Spleen (tissue), 11 donors: Measurements from ENCODE around the gene ABCC12. TPM values are rescaled to one million over a fixed set of nuclear protein-coding genes. Genes with fewer than 3 reads are reported as not detected.

ENCODE experiments used
- DNase-seq: peaks from one replicate; pipeline ENCODE4 v3.0.0-alpha.2; 2020
- H3K27ac ChIP-seq, 8 donors: fragments of 200-600 bp; sonication (generic) in 7 of 8; 1 replicate in 4 of 8; 2 replicates in 4 of 8; pipeline versions ENCODE4 v1.5.0 to v1.8.0; 2016 to 2021; ENCODE audit warnings: inconsistent platforms in 4 of 8, mild to moderate bottlenecking in 4 of 8, moderate library complexity in 1 of 8
- H3K27me3 ChIP-seq, 7 donors: fragments of 200-600 bp; sonication (generic) in 6 of 7; replicated peaks in 1 of 7; 1 replicate in 4 of 7; 2 replicates in 3 of 7; pipeline versions ENCODE4 v1.5.0 to v1.8.0; 2016 to 2021; ENCODE audit warnings: inconsistent platforms in 3 of 7, mild to moderate bottlenecking in 1 of 7
- H3K36me3 ChIP-seq, 6 donors: fragments of 200-600 bp; sonication (generic) in 5 of 6; 1 replicate in 4 of 6; 2 replicates in 2 of 6; pipeline versions ENCODE4 v1.5.0 to v1.8.0; 2016 to 2021; ENCODE audit warnings: inconsistent platforms in 2 of 6
- H3K4me1 ChIP-seq, 6 donors: fragments of 200-600 bp; sonication (generic) in 5 of 6; 1 replicate in 3 of 6; 2 replicates in 3 of 6; pipeline versions ENCODE4 v1.5.0 to v1.8.0; 2016 to 2021; ENCODE audit warnings: inconsistent platforms in 3 of 6
- H3K4me3 ChIP-seq, 8 donors: fragments of 200-600 bp; sonication (generic) in 7 of 8; 1 replicate in 4 of 8; 2 replicates in 4 of 8; pipeline versions ENCODE4 v1.5.0 to v1.8.0; 2016 to 2021; ENCODE audit warnings: inconsistent platforms in 4 of 8, mild to moderate bottlenecking in 4 of 8, moderate library complexity in 2 of 8
- H3K9me3 ChIP-seq, 8 donors: fragments of 200-600 bp; sonication (generic) in 7 of 8; 1 replicate in 4 of 8; 2 replicates in 4 of 8; pipeline versions ENCODE4 v1.5.0 to v1.8.0; 2016 to 2021; ENCODE audit warnings: inconsistent platforms in 4 of 8
- POLR2A ChIP-seq, 3 donors: fragments of 450-650 bp; IDR thresholded peaks; one replicate each; pipeline ENCODE4 v1.5.1; 2017; ENCODE audit warnings: antibody characterized with exemption in 3 of 3, mild to moderate bottlenecking in 1 of 3
- POLR2AphosphoS5 ChIP-seq, 3 donors: sonication (generic); formaldehyde crosslinking; IDR thresholded peaks; one replicate each; pipeline ENCODE4 v1.5.1; 2017; ENCODE audit warnings: antibody characterized with exemption in 3 of 3
- WGBS, 5 donors: extraction: QIAGEN DNeasy Blood & Tissue Kit in 3 of 5; methylation state at CpG; one replicate each; pipeline versions ENCODE4 v1.1.5 to v1.1.7; 2013 to 2018; 5-methylcytosine and 5-hydroxymethylcytosine counted together
- intact Hi-C: fragments of 100-400 bp; cut with DNase I; formaldehyde crosslinking; loops from one replicate; pipeline ENCODE4 v1.15.0; 2023; ENCODE audit warnings: low total_unique reads
- polyA plus RNA-seq, 3 donors: library from polyadenylated mRNA; stranded (reverse); fragments of 200-250 nt; gene quantifications; one replicate each; pipeline ENCODE4 v1.2.1, GENCODE V29; 2013
- total RNA-seq, 7 donors: library from RNA; depleted of rRNA in 3 of 7; stranded (reverse); fragments of >200 nt in 3 of 7; fragmentation: NEBNext Ultra II Directional in 4 of 7; extraction: Animal tissue kit (Norgen Biotek cat#: 25700) in 4 of 7; gene quantifications; one replicate each; pipeline versions ENCODE4 v1.1.0 to v1.2.1, GENCODE V29; 2016 to 2021
- TF ChIP-seq, protein P1 (sequence below), 11 experiments: fragments of 200-600 bp in 7 of 11; fragments of 450-650 bp in 4 of 11; sonication (generic) in 4 of 11; IDR thresholded peaks in 8 of 11; conservative IDR thresholded peaks in 3 of 11; 1 replicate in 7 of 11; 2 replicates in 4 of 11; pipeline versions ENCODE4 v1.4.0 to v1.8.0; 2016 to 2021; ENCODE audit warnings: antibody characterized with exemption in 11 of 11, inconsistent platforms in 4 of 11, mild to moderate bottlenecking in 1 of 11
- donor health status: healthy with polysubstance abuse.
- donor health status: DM: no; HTN: no; CAD: no; lungs with moderate emphysema.
- donor health status: DM: no; HTN: no; CAD: no.
- donor health status: Bipolar disorder and iron deficiency.
- donor health status: healthy.
- donor health status: DM: no; HTN: no; CAD: no.
- donor health status: DM: yes; HTN: yes; CAD: no.

The ABCC12 gene
- total and polyA plus RNA-seq, 10 donors: not detected

DNA sequence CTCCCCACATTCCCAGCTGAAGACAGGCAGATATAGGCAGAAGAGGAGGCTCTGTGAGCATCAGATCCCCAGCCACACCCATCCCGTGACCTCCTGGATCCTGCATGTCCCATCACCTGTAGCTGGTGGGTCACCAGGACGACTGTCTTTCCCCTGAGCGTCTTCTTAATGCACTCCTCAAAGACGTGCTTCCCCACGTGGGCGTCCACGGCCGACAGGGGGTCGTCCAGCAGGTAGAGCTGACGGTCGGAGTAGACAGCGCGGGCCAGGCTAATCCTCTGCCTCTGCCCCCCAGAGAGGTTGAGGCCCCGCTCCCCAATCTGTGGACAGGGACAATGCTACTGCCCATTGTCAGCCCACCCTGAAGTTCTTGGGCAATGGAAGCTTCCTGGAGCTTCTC is 40.5 kb downstream of the ABCC12 start:
- WGBS, 5 donors: 81 to 94% (median 89%) methylated on average over 6 to 14 of the region's 14 CpGs
- Histone ChIP-seq H3K27ac (no peak overlapping the region), H3K4me3 (no peak overlapping the region), H3K27me3 (peaks cover 0 to 24% (median 0%) of the 10 kb centered on the region in 7 donors), H3K4me1 (no peaks in the 10 kb centered on the region), H3K9me3 (no peaks in the 10 kb centered on the region), H3K36me3 (no peaks in the 10 kb centered on the region)
- no peak for DNase-seq
- no peak for TF ChIP-seq POLR2AphosphoS5 (IDR thresholded peaks at IDR 0.05)
- TF ChIP-seq POLR2A (IDR thresholded peaks at IDR 0.05): no peak
- TF ChIP-seq, protein P1, sequence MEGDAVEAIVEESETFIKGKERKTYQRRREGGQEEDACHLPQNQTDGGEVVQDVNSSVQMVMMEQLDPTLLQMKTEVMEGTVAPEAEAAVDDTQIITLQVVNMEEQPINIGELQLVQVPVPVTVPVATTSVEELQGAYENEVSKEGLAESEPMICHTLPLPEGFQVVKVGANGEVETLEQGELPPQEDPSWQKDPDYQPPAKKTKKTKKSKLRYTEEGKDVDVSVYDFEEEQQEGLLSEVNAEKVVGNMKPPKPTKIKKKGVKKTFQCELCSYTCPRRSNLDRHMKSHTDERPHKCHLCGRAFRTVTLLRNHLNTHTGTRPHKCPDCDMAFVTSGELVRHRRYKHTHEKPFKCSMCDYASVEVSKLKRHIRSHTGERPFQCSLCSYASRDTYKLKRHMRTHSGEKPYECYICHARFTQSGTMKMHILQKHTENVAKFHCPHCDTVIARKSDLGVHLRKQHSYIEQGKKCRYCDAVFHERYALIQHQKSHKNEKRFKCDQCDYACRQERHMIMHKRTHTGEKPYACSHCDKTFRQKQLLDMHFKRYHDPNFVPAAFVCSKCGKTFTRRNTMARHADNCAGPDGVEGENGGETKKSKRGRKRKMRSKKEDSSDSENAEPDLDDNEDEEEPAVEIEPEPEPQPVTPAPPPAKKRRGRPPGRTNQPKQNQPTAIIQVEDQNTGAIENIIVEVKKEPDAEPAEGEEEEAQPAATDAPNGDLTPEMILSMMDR (IDR thresholded peaks at IDR 0.05 in 8 of 11, conservative IDR thresholded peaks at IDR 0.05 in 3 of 11): no peak
- intact Hi-C loops: no loop called here

DNA sequence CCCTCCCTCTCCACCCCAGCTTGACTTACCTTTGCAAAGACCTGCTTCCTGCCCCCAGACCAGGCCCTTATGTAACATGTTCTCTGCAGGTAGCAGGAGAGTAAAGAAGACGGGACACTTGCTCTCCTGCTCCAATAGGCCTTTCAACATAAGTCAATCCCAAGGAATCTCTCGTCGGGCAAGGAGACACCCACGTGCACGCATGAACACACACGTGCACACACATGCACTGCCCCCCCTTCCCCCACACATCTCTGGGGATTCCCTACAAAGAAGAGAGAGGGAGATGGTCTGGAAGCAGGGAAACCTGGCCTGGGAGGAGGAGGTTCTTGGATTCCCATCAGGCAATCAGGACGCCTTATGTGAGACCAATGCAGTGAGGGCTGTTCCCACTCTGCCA is 41.4 kb downstream of the ABCC12 start:
- 76 to 92% (median 85%) methylated on average over 7 of the region's 7 CpGs for WGBS, 5 donors
- TF ChIP-seq POLR2AphosphoS5 (IDR thresholded peaks at IDR 0.05) (no peak), POLR2A (IDR thresholded peaks at IDR 0.05) (no peak)
- TF ChIP-seq, protein P1 (IDR thresholded peaks at IDR 0.05 in 8 of 11, conservative IDR thresholded peaks at IDR 0.05 in 3 of 11): no peak
- Histone ChIP-seq H3K27me3 (peaks cover 0 to 24% (median 0%) of the 10 kb centered on the region in 7 donors), H3K27ac (no peak overlapping the region), H3K9me3 (no peaks in the 10 kb centered on the region), H3K36me3 (no peaks in the 10 kb centered on the region), H3K4me1 (no peaks in the 10 kb centered on the region), H3K4me3 (no peak overlapping the region)
- DNase-seq: no peak
- intact Hi-C loops: no loop called here

DNA sequence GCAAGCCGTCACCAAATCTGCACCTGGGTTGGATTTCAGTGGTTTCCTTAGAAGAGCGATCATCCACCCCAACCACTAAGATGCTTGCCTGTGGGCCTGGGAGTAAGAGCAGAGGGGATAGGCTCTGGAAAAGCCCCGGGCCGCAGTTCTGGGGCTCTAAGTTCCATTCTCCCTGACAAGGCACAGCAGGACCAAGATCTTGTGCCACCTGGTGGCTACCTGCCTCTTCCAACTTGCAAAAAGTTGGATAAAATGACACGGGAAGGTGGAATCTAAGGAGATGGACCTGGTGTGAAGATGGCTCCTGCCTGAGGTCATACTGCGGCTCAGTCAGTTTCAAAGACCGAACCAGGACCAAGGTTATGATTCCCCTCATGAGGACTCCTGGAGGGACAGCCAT is 42.3 kb downstream of the ABCC12 start:
- intact Hi-C loops: no loop called here
- Histone ChIP-seq H3K4me3 (no peak overlapping the region), H3K4me1 (no peaks in the 10 kb centered on the region), H3K27me3 (peaks cover 0 to 24% (median 0%) of the 10 kb centered on the region in 7 donors), H3K27ac (no peak overlapping the region), H3K36me3 (no peaks in the 10 kb centered on the region), H3K9me3 (no peaks in the 10 kb centered on the region)
- no peak for DNase-seq
- 74 to 83% (median 78%) methylated on average over 7 of the region's 7 CpGs for WGBS, 5 donors
- TF ChIP-seq, protein P1 (IDR thresholded peaks at IDR 0.05 in 8 of 11, conservative IDR thresholded peaks at IDR 0.05 in 3 of 11): no peak
- TF ChIP-seq POLR2AphosphoS5 (IDR thresholded peaks at IDR 0.05) (no peak), POLR2A (IDR thresholded peaks at IDR 0.05) (no peak)

DNA sequence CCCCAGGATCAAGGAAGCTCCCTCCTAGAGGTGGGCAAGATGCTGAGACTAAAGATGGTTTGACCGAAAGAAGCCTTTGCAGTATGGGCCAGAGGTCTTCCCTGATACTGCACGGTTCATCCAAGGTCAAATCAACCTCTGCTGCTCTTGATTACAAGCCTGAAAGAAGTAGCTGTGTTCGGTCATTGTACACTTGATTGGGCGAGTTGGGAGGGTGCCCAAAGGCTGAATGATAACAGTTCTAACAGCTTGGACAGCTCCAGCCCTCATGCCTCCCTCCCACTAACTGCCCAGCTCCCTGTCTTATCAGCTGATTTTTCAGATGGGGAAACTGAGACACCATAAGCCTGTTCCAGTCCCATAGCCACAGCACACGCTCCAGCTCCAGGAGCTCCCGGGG is 42.8 kb downstream of the ABCC12 start:
- no peaks in the 10 kb centered on the region for H3K9me3 ChIP-seq
- TF ChIP-seq, protein P1 (IDR thresholded peaks at IDR 0.05 in 8 of 11, conservative IDR thresholded peaks at IDR 0.05 in 3 of 11): no peak
- no peak for TF ChIP-seq POLR2AphosphoS5 (IDR thresholded peaks at IDR 0.05)
- no peak for TF ChIP-seq POLR2A (IDR thresholded peaks at IDR 0.05)
- no peak for DNase-seq
- H3K27me3 ChIP-seq: peaks cover 0 to 24% (median 0%) of the 10 kb centered on the region in 7 donors
- H3K27ac ChIP-seq: no peak overlapping the region
- 68 to 85% (median 75%) methylated on average over 3 to 6 of the region's 6 CpGs for WGBS, 5 donors
- intact Hi-C loops: no loop called here
- no peak overlapping the region for H3K4me3 ChIP-seq
- no peaks in the 10 kb centered on the region for H3K36me3 ChIP-seq
- H3K4me1 ChIP-seq: no peaks in the 10 kb centered on the region
